OCI-LY1 (cell line): ENCODE data around the gene VPS16.

Source experiments
- H2AFZ ChIP-seq: fragments of 200-600 bp; sonication (generic), shearing (Covaris generic); 2 replicates; pipeline ENCODE4 v1.6.0; 2014; ENCODE audit warnings: antibody characterized with exemption, mild to moderate bottlenecking, low read length
- H3F3A ChIP-seq: fragments of 200-600 bp; sonication (generic), shearing (Covaris generic); 2 replicates; pipeline ENCODE4 v1.6.0; 2014; ENCODE audit warnings: mild to moderate bottlenecking, antibody characterized with exemption, low read length, moderate library complexity; ENCODE audit not compliant: insufficient read depth
- H3K27ac ChIP-seq: fragments of 200-600 bp; sonication (generic); 2 replicates; pipeline ENCODE4 v1.5.1; 2014; ENCODE audit warnings: low read length, mixed run types, mild to moderate bottlenecking, low read depth; ENCODE audit not compliant: poor library complexity, severe bottlenecking
- H3K27me3 ChIP-seq: fragments of 200-600 bp; sonication (generic); 2 replicates; pipeline ENCODE4 v1.6.0; 2014; ENCODE audit warnings: antibody characterized with exemption, mild to moderate bottlenecking, low read length, moderate library complexity; ENCODE audit not compliant: insufficient read depth
- H3K36me3 ChIP-seq: fragments of 200-600 bp; sonication (generic); 2 replicates; pipeline ENCODE4 v1.6.1; 2014; ENCODE audit warnings: mild to moderate bottlenecking, antibody characterized with exemption, low read length, moderate library complexity, mixed read lengths; ENCODE audit not compliant: insufficient read depth
- H3K4me1 ChIP-seq: fragments of 200-600 bp; sonication (generic); 2 replicates; pipeline ENCODE4 v1.5.1; 2014; ENCODE audit warnings: mild to moderate bottlenecking, low read length, moderate library complexity; ENCODE audit not compliant: insufficient read depth, severe bottlenecking
- H3K4me2 ChIP-seq: fragments of 200-600 bp; sonication (generic), shearing (Covaris generic); 2 replicates; pipeline ENCODE4 v1.6.1; 2014; ENCODE audit warnings: low read length
- H3K4me3 ChIP-seq: fragments of 200-600 bp; sonication (generic); 2 replicates; pipeline ENCODE4 v1.5.1; 2014; ENCODE audit warnings: low read length, low read depth, mild to moderate bottlenecking, mixed read lengths; ENCODE audit not compliant: poor library complexity, severe bottlenecking
- H3K79me2 ChIP-seq: fragments of 200-600 bp; shearing (Covaris generic); 2 replicates; pipeline ENCODE4 v1.6.1; 2016; ENCODE audit warnings: mixed run types, low read length, mixed read lengths; ENCODE audit not compliant: insufficient read depth
- H3K9ac ChIP-seq: fragments of 200-600 bp; sonication (generic), shearing (Covaris generic); 2 replicates; pipeline ENCODE4 v1.6.1; 2014; ENCODE audit warnings: mild to moderate bottlenecking, low read length, mixed read lengths
- H3K9me2 ChIP-seq: fragments of 200-600 bp; sonication (generic), shearing (Covaris generic); 2 replicates; pipeline ENCODE4 v1.6.1; 2014; ENCODE audit warnings: low read depth, mild to moderate bottlenecking, low read length, mixed read lengths
- H3K9me3 ChIP-seq: fragments of 200-600 bp; shearing (Covaris generic); 2 replicates; pipeline ENCODE4 v1.6.1; 2014; ENCODE audit warnings: low read length, mixed read lengths
- H4K20me1 ChIP-seq: fragments of 200-600 bp; sonication (generic), shearing (Covaris generic); 2 replicates; pipeline ENCODE4 v1.6.0; 2016; ENCODE audit warnings: mild to moderate bottlenecking, low read length; ENCODE audit not compliant: insufficient read depth
- EZH2 ChIP-seq: fragments of 200-600 bp; sonication (generic), shearing (Covaris generic); IDR thresholded peaks from 2 replicates; pipeline ENCODE4 v1.8.0; 2017; ENCODE audit warnings: borderline replicate concordance, mixed run types, mild to moderate bottlenecking, antibody characterized with exemption, low read length, moderate library complexity, mixed read lengths
- TF ChIP-seq, protein P1 (sequence below): fragments of 200-600 bp; sonication (generic), shearing (Covaris generic); IDR thresholded peaks from 2 replicates; pipeline ENCODE4 v1.5.1; 2017; ENCODE audit warnings: mild to moderate bottlenecking, antibody characterized with exemption, low read length, moderate library complexity, mixed read lengths

Gene VPS16

GRCh38 chr20:2845607-2846006 lies 5.1 kb downstream of the VPS16 start:
- Histone ChIP-seq H3K4me3 (no peak overlapping the region), H3K9me2 (no peaks in the 10 kb centered on the region), H3K9me3 (no peaks in the 10 kb centered on the region), H3K4me2 (no peak overlapping the region), H3K4me1 (peaks cover 9% of the 10 kb centered on the region), H3K27me3 (no peaks in the 10 kb centered on the region), H3K27ac (no peak overlapping the region), H3K79me2 (no peaks in the 10 kb centered on the region), H4K20me1 (no peaks in the 10 kb centered on the region), H3K9ac (no peak overlapping the region), H3K36me3 (0 out of 2 replicates have a peak, but pooled peaks cover 3% of the 10 kb centered on the region), H2AFZ (no peak overlapping the region), H3F3A (no peaks in the 10 kb centered on the region)
- TF ChIP-seq, protein P1, sequence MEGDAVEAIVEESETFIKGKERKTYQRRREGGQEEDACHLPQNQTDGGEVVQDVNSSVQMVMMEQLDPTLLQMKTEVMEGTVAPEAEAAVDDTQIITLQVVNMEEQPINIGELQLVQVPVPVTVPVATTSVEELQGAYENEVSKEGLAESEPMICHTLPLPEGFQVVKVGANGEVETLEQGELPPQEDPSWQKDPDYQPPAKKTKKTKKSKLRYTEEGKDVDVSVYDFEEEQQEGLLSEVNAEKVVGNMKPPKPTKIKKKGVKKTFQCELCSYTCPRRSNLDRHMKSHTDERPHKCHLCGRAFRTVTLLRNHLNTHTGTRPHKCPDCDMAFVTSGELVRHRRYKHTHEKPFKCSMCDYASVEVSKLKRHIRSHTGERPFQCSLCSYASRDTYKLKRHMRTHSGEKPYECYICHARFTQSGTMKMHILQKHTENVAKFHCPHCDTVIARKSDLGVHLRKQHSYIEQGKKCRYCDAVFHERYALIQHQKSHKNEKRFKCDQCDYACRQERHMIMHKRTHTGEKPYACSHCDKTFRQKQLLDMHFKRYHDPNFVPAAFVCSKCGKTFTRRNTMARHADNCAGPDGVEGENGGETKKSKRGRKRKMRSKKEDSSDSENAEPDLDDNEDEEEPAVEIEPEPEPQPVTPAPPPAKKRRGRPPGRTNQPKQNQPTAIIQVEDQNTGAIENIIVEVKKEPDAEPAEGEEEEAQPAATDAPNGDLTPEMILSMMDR = no peak
- TF ChIP-seq EZH2 = no peak

DNA sequence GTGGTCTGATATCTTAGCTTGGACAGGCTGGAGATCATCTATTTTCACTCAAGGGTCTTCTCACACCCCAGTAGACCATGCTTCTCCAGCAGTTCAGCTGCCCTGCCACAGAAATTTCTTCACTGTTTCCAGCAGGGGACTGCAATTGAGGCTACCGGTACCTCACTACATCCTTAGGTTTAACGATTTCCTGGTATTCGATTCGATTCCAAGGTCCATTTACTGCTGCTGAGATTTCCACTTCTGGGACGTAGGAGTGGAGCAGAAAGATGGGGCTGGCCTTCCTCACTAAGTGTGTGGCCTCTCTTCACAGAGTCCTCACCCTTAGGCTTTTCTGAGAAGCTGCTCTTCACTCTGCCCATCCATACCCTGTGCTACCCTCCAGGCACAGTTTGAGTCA lies 6.2 kb downstream of the VPS16 start:
- Histone ChIP-seq H3K4me3 (no peak overlapping the region), H4K20me1 (no peaks in the 10 kb centered on the region), H3K27me3 (no peaks in the 10 kb centered on the region), H3K9me3 (no peaks in the 10 kb centered on the region), H3K9me2 (no peaks in the 10 kb centered on the region), H2AFZ (no peak overlapping the region), H3K27ac (no peak overlapping the region), H3K4me1 (peaks cover 4% of the 10 kb centered on the region), H3K79me2 (no peaks in the 10 kb centered on the region), H3K4me2 (no peak overlapping the region), H3K9ac (no peak overlapping the region), H3K36me3 (0 out of 2 replicates have a peak, but pooled peaks cover 3% of the 10 kb centered on the region), H3F3A (no peaks in the 10 kb centered on the region)
- no peak for TF ChIP-seq EZH2
- TF ChIP-seq, protein P1 = no peak

GRCh38 chr20:2847802-2848201 lies 7.3 kb downstream of the VPS16 start:
- no peak for TF ChIP-seq EZH2
- TF ChIP-seq, protein P1 = no peak
- Histone ChIP-seq H3F3A (no peaks in the 10 kb centered on the region), H4K20me1 (no peaks in the 10 kb centered on the region), H3K9me2 (no peaks in the 10 kb centered on the region), H2AFZ (no peak overlapping the region), H3K27me3 (no peaks in the 10 kb centered on the region), H3K9ac (no peak overlapping the region), H3K27ac (no peak overlapping the region), H3K4me3 (no peak overlapping the region), H3K4me2 (no peak overlapping the region), H3K79me2 (no peaks in the 10 kb centered on the region), H3K36me3 (0 out of 2 replicates have a peak, but pooled peaks cover 3% of the 10 kb centered on the region), H3K4me1 (peaks cover 12% of the 10 kb centered on the region), H3K9me3 (no peaks in the 10 kb centered on the region)
